HepG2 (cell line): Measurements from ENCODE around the gene PODXL.

ENCODE experiments used
- AGO2 ChIP-seq: fragments of 200-400 bp; formaldehyde crosslinking; optimal IDR thresholded peaks from 2 replicates; pipeline ENCODE3; 2017; ENCODE audit warnings: mild to moderate bottlenecking, low read depth, low read length, moderate library complexity
- ATF6 ChIP-seq: sonication (generic); formaldehyde crosslinking; conservative IDR thresholded peaks from 2 replicates; pipeline ENCODE4 v1.4.0; 2020; ENCODE audit warnings: missing genetic modification reagents
- ATF7 ChIP-seq, 2 experiments: fragments of 450-650 bp in 1 of 2; sonication (generic) in 1 of 2; formaldehyde crosslinking in 1 of 2; IDR thresholded peaks; 2 replicates each; pipeline versions ENCODE4 v1.4.0 to v1.6.1; 2016 to 2020; ENCODE audit warnings: antibody characterized with exemption in 1 of 2, mild to moderate bottlenecking in 1 of 2, missing genetic modification reagents in 1 of 2
- CTCF ChIP-seq: sonication (generic); formaldehyde crosslinking; IDR thresholded peaks from 2 replicates; pipeline ENCODE4 v1.5.0; 2020; ENCODE audit warnings: mild to moderate bottlenecking, missing genetic modification reagents, moderate library complexity
- HNRNPH1 ChIP-seq: fragments of 200-400 bp; formaldehyde crosslinking; optimal IDR thresholded peaks from 2 replicates; pipeline ENCODE3; 2017; ENCODE audit warnings: mild to moderate bottlenecking, low read depth, low read length
- PHB2 ChIP-seq: fragments of 450-650 bp; IDR thresholded peaks from 2 replicates; pipeline ENCODE4 v1.6.1; 2018; ENCODE audit not compliant: partially characterized antibody
- REPIN1 ChIP-seq: sonication (generic); formaldehyde crosslinking; IDR thresholded peaks from 2 replicates; pipeline ENCODE4 v1.8.0; 2022; ENCODE audit warnings: missing genetic modification reagents, low read depth, mild to moderate bottlenecking, borderline replicate concordance
- SMARCE1 ChIP-seq: fragments of 450-650 bp; IDR thresholded peaks from 2 replicates; pipeline ENCODE4 v1.6.1; 2017; ENCODE audit warnings: borderline replicate concordance
- ZNF609 ChIP-seq: sonication (generic); formaldehyde crosslinking; IDR thresholded peaks from 2 replicates; pipeline ENCODE4 v1.4.0; 2020; ENCODE audit warnings: mild to moderate bottlenecking, missing genetic modification reagents, borderline replicate concordance
- ZSCAN30 ChIP-seq: sonication (generic); formaldehyde crosslinking; IDR thresholded peaks from 2 replicates; pipeline ENCODE4 v1.5.0; 2020; ENCODE audit warnings: mild to moderate bottlenecking, missing genetic modification reagents

GRCh38 chr7:131586259-131586658 is 29.8 kb upstream of the PODXL start:
- TF ChIP-seq HNRNPH1 = no peak
- no peak for TF ChIP-seq ATF7 (IDR thresholded peaks at IDR 0.05)
- TF ChIP-seq ATF7 (CRISPR knock-in tag; IDR thresholded peaks at IDR 0.05) = no peak
- TF ChIP-seq ZNF609 (CRISPR knock-in tag) = no peak
- no peak for TF ChIP-seq AGO2
- no peak for TF ChIP-seq SMARCE1
- TF ChIP-seq CTCF (CRISPR knock-in tag) = no peak
- no peak for TF ChIP-seq PHB2
- no peak for TF ChIP-seq REPIN1 (CRISPR knock-in tag)
- TF ChIP-seq ZSCAN30 (CRISPR knock-in tag) = no peak
- TF ChIP-seq ATF6 (CRISPR knock-in tag) = no peak
